Pancreas (tissue), 10 donors: ENCODE data around the gene AFAP1L2. TPM values are rescaled to one million over a fixed set of nuclear protein-coding genes. Genes with fewer than 3 reads are reported as not detected.

Source experiments
- ATAC-seq, 4 donors: fragments of 200-7000 bp; cut with Tn5 transposase; one replicate each; pipeline versions ENCODE4 v1.8.0 to v1.9.1; 2020; ENCODE audit warnings: mild to moderate bottlenecking in 4 of 4, moderate library complexity in 4 of 4
- DNase-seq, 6 donors: peaks; one replicate each; pipeline ENCODE4 v3.0.0-alpha.2; 2020
- FAIRE-seq: peaks from 2 replicates; lab custom pipeline; 2012; peaks lifted over from hg19 to GRCh38; lab: Jason Lieb, UNC
- H3K27ac ChIP-seq, 4 donors: fragments of 200-600 bp; sonication (generic); 1 replicate in 3 of 4; 2 replicates in 1 of 4; pipeline versions ENCODE4 v1.5.0 to v1.8.0; 2020
- H3K27me3 ChIP-seq, 4 donors: fragments of 200-600 bp; one replicate each; pipeline ENCODE4 v1.8.0; 2021
- H3K36me3 ChIP-seq, 3 donors: fragments of 200-600 bp; sonication (generic) in 1 of 3; one replicate each; pipeline versions ENCODE4 v1.5.0 to v1.8.0; 2020 to 2021
- H3K4me1 ChIP-seq, 3 donors: fragments of 200-600 bp; one replicate each; pipeline ENCODE4 v1.8.0; 2021
- H3K4me3 ChIP-seq, 4 donors: fragments of 200-600 bp; sonication (generic) in 2 of 4; one replicate each; pipeline versions ENCODE4 v1.5.0 to v1.8.0; 2020 to 2021
- H3K9me3 ChIP-seq, 4 donors: fragments of 200-600 bp; one replicate each; pipeline ENCODE4 v1.8.0; 2021
- CTCF ChIP-seq, 4 donors: fragments of 200-600 bp; sonication (generic) in 3 of 4; IDR thresholded peaks; one replicate each; pipeline versions ENCODE4 v1.5.0 to v1.8.0; 2021; ENCODE audit warnings: antibody characterized with exemption in 4 of 4
- WGBS, 2 donors: extraction: QIAGEN DNeasy Blood & Tissue Kit; methylation state at CpG; one replicate each; pipeline ENCODE4 v1.1.7; 2013; 5-methylcytosine and 5-hydroxymethylcytosine counted together
- intact Hi-C, 3 donors: fragments of 100-400 bp; cut with DNase I; formaldehyde crosslinking; loops; one replicate each; pipeline versions ENCODE4 v1.11.1 to v1.14.2; 2022
- polyA plus RNA-seq, 2 donors: library from polyadenylated mRNA; stranded (reverse); fragments of 200-250 nt; gene quantifications; one replicate each; pipeline ENCODE4 v1.2.3, GENCODE V29; 2013
- total RNA-seq, 6 donors: library from RNA; stranded (reverse); fragmentation: NEBNext Ultra II Directional in 4 of 6; extraction: Animal tissue kit (Norgen Biotek cat#: 25700) in 4 of 6; gene quantifications; one replicate each; pipeline versions ENCODE4 v1.2.1 to v1.2.4, GENCODE V29; 2021 to 2023
- donor health status: healthy with polysubstance abuse.
- donor health status: DM: no; HTN: no; CAD: no; lungs with moderate emphysema.
- donor health status: DM: no; HTN: no; CAD: no.
- donor health status: control.
- donor health status: control.
- donor health status: Bipolar disorder and iron deficiency.
- donor health status: DM: yes; HTN: yes; CAD: no.
- donor health status: DM: no; HTN: no; CAD: no.
- donor health status: DM: no; HTN: no; CAD: no.
- donor health status: DM: yes; HTN: yes; CAD: no.

The AFAP1L2 gene
- total and polyA plus RNA-seq, 8 donors, result 3.3 to 19.9 (median 5.3) TPM

DNA sequence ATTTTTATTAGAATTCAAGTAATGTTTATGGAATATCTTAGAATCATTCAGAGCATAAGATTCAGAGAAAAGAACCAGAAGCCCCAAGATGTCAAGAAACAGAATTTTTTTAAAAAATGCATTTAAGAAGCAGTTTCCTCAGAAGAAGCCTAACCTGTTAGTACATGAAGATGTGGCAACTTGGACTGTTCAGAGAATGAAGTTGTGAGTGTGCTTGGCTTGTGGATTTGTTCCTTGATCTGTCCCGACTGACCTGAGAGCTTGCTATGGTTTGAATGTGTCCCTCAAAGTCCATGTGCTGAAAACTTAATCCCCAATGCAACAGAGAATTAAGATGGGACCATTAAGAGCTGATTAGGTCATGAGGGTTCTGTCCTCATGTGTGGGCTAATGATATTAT is 13.8 kb upstream of the AFAP1L2 start:
- no peak for DNase-seq
- intact Hi-C loops, result no loop called here
- Histone ChIP-seq H3K9me3 (no peaks in the 10 kb centered on the region), H3K27ac (no peak overlapping the region), H3K4me3 (no peak overlapping the region), H3K36me3 (no peaks in the 10 kb centered on the region), H3K4me1 (peaks cover 0 to 4% (median 4%) of the 10 kb centered on the region in 3 donors), H3K27me3 (no peaks in the 10 kb centered on the region)
- 86 to 89% methylated on average over 1 of the region's 1 CpG for WGBS, 2 donors
- no peak for TF ChIP-seq CTCF (IDR thresholded peaks at IDR 0.05)
- no peak for FAIRE-seq
- no peak for ATAC-seq

DNA sequence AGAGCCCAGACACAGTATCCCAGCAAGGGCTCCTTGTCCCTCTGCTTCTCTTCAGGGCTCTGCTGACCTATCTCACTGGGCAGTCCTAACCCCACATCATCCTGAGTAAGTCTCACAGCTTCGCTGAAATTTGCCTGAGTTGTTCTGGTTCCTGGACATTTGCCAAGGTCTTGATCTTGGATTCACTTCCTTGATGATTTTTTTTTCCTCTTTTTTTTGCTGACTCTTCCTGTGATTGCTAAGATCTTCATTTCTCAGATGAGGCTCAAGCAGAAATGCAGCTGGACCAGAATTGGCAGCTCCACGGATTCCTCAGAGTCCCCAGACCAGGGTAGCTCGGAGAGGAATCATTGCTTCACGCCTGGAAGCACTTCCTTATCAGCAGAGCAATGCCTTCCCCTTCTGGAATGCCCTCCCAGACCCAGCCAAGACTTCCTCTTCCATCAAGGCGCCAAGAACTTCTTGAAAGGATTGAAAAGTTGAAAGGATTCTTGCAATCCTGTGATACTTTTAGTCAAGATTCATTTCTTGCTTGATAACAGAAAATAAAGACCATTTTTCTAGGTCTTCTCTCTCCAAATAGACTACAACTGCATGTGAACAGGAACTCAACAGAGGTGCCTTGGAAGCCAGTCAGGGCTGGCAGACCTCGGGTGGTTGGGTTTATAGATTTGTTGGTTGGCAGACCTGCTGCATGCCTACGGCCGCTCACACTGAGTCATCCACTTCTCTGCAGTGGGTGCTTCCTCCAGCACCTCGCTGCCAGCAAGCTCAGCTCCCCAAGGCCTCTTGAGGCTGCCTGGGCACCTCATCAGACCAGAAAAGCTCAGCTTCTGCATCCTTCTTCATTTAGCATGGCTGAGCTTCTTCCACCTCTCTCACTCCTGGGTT is 8.8 kb upstream of the AFAP1L2 start:
- no peak for TF ChIP-seq CTCF (IDR thresholded peaks at IDR 0.05)
- no peaks in the 10 kb centered on the region for H3K9me3 ChIP-seq
- H3K27ac ChIP-seq, result peak overlapping the region; percentile 46 to 79 (median 62)
- FAIRE-seq (no peak), DNase-seq (peak; percentile 70 to 88 (median 82)), ATAC-seq (peak; percentile 98 to 99 (median 99))
- no peaks in the 10 kb centered on the region for H3K36me3 ChIP-seq
- H3K4me3 ChIP-seq, result no peak overlapping the region
- WGBS, 2 donors, result 26 to 31% methylated on average over 9 of the region's 9 CpGs
- H3K27me3 ChIP-seq, result no peaks in the 10 kb centered on the region
- intact Hi-C loops, result no loop called here
- peaks cover 0 to 12% (median 10%) of the 10 kb centered on the region in 3 donors for H3K4me1 ChIP-seq

DNA sequence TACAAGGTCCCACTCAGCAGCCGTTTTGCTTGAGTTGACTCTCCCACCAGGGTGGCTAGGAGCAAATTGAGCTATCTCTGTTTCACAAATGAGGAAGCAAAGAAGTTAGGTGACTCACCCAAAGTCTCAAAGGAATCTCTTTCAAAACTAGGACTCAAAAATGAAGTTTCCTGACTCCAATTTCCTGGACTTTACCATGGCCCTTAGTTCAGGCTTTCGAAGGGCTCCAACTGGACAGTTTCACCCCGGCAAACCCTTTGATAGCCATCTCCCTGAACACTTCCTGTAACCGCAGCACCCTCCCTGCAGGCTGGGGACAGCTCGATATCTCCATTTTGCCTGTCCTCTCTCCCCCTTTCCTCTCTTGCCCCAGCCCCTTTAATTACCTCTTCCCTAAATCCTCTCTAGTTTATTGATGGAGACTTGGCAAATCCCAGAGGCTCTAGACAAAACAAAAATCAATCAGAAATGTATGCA is 4.7 kb upstream of the AFAP1L2 start:
- no peaks in the 10 kb centered on the region for H3K27me3 ChIP-seq
- no peak overlapping the region for H3K4me3 ChIP-seq
- peaks cover 0 to 12% (median 10%) of the 10 kb centered on the region in 3 donors for H3K4me1 ChIP-seq
- ATAC-seq (no peak), FAIRE-seq (no peak), DNase-seq (no peak)
- WGBS, 2 donors, result 82 to 83% methylated on average over 5 of the region's 5 CpGs
- no peak overlapping the region for H3K27ac ChIP-seq
- no peak for TF ChIP-seq CTCF (IDR thresholded peaks at IDR 0.05)
- no peaks in the 10 kb centered on the region for H3K36me3 ChIP-seq
- H3K9me3 ChIP-seq, result no peaks in the 10 kb centered on the region
- intact Hi-C loops, result no loop called here

- Histone ChIP-seq H3K36me3 (no peaks in the 10 kb centered on the region), H3K27ac (no peak overlapping the region), H3K27me3 (no peaks in the 10 kb centered on the region), H3K4me1 (peaks cover 0 to 10% (median 9%) of the 10 kb centered on the region in 3 donors), H3K9me3 (no peaks in the 10 kb centered on the region), H3K4me3 (no peak overlapping the region)
- WGBS, 2 donors, result 80 to 87% methylated on average over 12 of the region's 12 CpGs
- DNase-seq, result no peak
- no peak for ATAC-seq
- TF ChIP-seq CTCF (IDR thresholded peaks at IDR 0.05), result no peak
- intact Hi-C loops, result no loop called here
- FAIRE-seq, result no peak
Observed at GRCh38 chr10:114408112-114408967, 4.0 kb upstream of the AFAP1L2 start.
